ENCODE results near the gene PODN.

PODN gene

DNA sequence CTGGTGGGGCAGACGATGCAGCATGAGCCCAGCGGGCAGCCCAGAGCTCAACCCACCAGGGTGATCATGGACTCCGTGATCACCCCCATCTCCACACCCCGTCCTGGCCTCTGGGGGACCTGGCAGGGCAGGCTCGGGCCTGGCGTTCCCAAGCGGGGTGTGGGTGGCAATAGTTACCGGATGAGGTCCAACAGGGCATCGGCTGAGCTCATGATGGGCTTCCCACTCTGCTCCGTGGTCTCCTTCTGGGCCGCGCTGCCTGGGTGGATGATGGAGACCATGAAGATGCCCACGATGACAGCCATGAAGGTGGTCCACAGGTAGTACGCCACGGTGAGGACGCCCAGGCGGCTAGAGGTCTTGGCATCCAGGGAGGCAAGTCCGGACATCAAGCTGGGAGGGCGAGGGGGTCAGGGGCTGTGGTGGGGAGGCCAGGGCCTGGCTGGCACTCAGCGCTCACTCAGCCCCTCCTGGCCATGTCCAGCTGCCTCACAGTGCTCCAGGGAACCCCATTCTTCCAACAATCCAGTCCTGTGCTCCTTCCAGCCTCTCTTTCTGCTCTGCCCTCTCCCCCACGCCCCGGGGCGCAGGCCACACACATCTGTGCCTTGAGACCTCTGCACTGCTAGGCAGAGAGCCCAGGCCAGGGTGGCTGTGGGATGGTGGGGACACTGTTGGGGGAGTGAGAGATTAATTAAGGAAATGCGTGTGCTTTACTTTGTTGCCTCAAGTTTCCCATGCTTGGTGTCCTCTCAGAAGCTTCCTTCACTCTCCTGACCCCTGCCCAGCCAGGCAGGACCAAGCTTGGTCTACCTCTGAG is 52.8 kb downstream of the PODN start:
- no peak for DNase-seq (ENCODE audit: low read depth in 2 of 2)

- DNase-seq (ENCODE audit: low read depth in 2 of 2) = no peak
Measured at GRCh38 chr1:53115403-53116306, 53.6 kb downstream of the PODN start.

GRCh38 chr1:53116307-53116810 is 54.3 kb downstream of the PODN start:
- DNase-seq (ENCODE audit: low read depth in 2 of 2) = no peak

DNA sequence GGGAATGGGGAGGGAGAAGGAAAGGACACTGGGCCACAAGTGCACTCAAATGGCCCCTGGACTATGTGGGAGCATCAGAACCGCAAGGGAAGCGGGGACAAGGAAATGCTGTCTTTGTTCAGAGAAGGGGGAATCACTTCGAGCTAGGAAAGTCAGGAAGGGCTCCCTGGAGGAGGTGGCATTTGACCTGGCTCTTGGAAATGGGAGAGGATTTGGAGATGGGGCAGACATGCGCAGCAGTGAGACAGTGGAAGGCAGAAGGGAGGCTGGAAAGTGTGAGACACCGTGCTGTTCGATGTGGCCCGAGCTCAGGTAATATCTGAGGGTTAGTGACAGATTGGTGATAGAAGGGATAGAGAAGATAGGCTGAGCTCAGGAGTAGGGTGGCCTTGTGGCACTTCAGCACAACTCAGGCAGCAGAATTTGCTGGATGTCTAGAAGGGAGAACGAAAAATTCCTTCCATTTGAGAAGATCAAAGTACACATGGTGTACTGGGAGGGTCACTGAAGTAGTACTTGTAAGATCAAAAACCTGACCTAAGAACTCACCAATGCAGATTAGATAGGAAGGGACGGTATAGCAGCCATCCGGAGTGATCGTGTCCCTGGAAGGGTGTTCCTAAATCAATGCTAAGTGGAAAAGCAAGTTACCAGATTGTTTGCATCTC is 55.1 kb downstream of the PODN start:
- no peak for DNase-seq (ENCODE audit: low read depth in 2 of 2)

GRCh38 chr1:53117836-53118235 is 55.8 kb downstream of the PODN start:
- no peak for DNase-seq (ENCODE audit: low read depth in 2 of 2)

- no peak for DNase-seq (ENCODE audit: low read depth in 2 of 2)
Measured at GRCh38 chr1:53120659-53121058, 58.6 kb downstream of the PODN start.

- no peak for DNase-seq (ENCODE audit: low read depth in 2 of 2)
Measured at GRCh38 chr1:53121319-53122172, 59.5 kb downstream of the PODN start.

DNA sequence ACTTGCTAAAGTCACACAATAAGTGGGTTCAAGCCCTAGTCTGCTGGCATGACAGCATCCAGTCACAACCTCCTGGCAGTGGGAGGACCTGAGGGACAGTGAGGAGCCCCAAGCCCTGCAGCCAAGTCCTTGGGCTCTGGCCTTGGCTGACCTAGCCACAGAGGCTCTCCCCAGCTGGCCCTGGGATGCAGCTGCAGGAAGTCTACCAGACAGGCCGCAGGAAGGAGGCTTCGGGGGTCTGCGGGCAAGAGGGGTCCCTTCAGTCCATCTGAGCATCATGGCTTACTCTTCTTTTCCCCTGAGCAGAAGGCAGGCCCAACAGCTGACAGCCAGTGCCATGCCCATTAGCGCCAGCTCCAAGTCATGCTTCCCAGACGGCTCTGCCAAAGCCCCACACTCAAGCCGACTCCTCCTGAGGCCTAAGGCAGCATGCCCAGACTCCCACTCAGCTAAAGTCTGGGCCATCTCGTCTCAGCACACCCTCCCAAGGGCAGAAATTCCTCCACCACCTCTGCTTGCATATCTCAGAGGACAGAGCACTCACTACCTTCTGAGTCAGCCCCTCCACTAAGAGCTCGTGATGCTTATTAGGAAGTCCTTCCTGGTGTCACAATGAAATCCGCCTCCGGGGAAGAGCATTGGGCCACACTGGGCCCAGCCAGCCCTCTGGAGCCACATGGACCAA is 60.3 kb downstream of the PODN start:
- DNase-seq (ENCODE audit: low read depth in 2 of 2) = no peak

- DNase-seq (ENCODE audit: low read depth in 2 of 2) = no peak
Measured at GRCh38 chr1:53122961-53123413, 61.0 kb downstream of the PODN start.

DNA sequence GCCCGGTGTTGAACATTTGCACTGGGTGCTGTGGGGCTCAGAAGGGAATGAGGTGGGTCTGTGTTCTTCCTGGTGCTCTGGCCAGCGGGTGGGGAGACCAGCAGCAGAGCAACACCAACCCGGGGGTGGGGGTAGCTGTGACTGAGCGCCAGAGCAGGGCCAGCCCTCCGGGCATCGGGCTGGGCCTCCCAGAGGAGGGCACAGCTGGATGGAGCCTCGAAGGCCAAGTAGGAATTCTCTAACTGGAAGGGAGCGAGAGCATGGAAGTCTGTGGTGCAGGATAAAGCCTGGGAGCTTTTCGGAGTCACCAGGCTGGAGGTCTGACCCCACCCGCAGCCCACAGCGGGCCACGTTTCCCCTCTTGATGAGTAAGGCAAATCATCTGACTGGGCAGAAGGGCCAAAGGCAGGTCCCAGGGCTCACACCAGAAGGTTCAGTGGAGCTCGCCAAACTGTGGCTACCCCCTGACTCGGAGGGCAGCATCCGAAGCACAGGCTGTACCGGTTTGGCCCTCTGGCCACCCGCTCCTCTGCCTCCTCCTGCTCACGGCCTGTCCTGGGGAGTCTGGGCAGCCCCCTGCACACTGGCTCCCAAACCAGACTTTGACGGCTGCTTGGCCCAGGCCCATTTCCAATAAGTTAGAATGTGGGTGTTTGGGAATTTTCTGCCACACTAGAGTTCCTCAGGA is 61.6 kb downstream of the PODN start:
- DNase-seq (ENCODE audit: low read depth in 2 of 2) = no peak

DNA sequence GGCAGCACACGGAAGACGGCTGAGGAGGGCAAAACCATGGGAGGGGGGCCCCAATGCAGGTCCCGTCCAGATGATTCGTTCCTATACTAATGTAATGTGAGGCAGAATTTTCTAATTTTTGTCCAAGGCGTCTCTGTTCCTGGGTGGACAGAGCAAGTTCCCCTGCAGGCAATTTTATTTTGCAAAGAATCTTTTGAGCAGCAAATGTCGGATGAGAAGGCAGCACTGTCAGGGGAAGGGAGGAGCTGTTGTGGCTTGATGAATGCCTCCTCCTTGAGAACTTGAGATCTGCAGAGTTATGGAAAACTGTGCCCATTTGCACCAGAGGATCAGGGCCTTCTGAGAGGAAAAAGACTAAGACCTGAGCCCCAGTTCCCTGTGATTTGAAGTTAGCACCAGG is 63.1 kb downstream of the PODN start:
- DNase-seq (ENCODE audit: low read depth in 2 of 2) = no peak

GRCh38 chr1:53125623-53126360 is 63.8 kb downstream of the PODN start:
- no peak for DNase-seq (ENCODE audit: low read depth in 2 of 2)

GRCh38 chr1:53126495-53126894 is 64.5 kb downstream of the PODN start:
- DNase-seq (ENCODE audit: low read depth in 2 of 2) = no peak

- DNase-seq (ENCODE audit: low read depth in 2 of 2) = no peak
Measured at GRCh38 chr1:53127546-53127945, 65.5 kb downstream of the PODN start.

DNA sequence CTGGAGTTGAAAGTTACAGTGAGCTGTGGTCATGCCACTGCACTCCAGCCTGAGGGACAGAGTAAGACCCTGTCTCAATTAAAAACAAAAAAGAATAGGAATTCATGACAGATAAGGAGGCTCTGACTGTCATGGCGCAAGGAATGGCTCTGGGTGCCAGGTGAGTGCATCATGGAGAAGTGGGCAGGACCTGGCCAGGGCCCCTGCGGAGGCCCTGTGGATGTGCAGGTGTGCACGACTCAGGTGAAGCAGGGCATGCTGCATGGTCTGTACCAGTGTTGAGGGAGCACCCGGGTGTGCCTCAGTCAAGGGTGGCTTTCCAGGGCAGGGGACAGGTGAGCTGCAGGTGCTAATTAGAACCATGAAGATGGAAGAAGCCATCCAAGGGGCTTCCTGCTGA is 66.4 kb downstream of the PODN start:
- no peak for DNase-seq (ENCODE audit: low read depth in 2 of 2)

- no peak for DNase-seq (ENCODE audit: low read depth in 2 of 2)
Measured at GRCh38 chr1:53129891-53130597, 68.0 kb downstream of the PODN start.

DNA sequence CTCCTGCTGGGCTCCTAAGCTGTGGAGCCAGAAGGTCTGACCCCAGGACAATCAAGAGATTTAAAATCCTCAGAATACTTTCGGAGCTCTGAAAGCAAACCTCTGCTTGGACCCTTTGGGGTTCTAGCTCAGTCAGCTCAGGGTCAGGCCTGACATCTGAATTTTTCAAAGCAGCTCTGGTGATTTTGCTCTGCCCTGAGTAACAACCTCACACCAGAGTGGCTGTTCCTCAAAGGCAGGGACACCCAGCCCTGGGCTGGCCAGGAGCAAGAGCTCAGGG is 68.5 kb downstream of the PODN start:
- DNase-seq (ENCODE audit: low read depth in 2 of 2) = no peak

- DNase-seq (ENCODE audit: low read depth in 2 of 2) = no peak
Measured at GRCh38 chr1:53130878-53131589, 69.0 kb downstream of the PODN start.
